GM12875 (cell line): ENCODE data around the gene UBXN11.

Source experiments
- H3K4me3 ChIP-seq: one replicate; pipeline ENCODE4 v1.5.1; 2011; ENCODE audit warnings: low read depth, low read length, control low read depth
- CTCF ChIP-seq: IDR thresholded peaks from 2 replicates; pipeline ENCODE4 v1.5.1; 2011; ENCODE audit warnings: low read depth, mild to moderate bottlenecking, control low read depth, inconsistent platforms, low read length, moderate library complexity, borderline replicate concordance; ENCODE audit not compliant: insufficient read depth

Gene UBXN11

DNA sequence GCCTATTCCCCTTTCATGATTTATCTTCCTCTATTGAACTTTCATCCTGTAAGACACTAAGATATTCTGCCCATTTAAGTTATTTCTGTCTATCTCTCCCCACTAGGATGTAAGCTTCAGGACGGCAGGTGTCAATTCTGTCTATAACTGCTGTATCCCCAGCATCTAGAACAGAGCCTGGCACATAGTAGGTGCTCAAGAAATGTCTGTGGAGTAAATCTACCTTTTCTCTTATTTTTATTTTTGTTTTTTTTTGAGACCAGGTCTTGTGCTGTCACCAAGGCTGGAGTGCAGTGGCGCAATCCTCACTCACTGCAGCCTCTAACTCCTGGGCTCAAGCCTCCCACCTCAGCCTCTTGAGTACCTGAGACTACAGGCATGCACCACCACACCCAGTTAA is 16.9 kb upstream of the UBXN11 start:
- H3K4me3 ChIP-seq = no peak overlapping the region
- TF ChIP-seq CTCF = no peak

DNA sequence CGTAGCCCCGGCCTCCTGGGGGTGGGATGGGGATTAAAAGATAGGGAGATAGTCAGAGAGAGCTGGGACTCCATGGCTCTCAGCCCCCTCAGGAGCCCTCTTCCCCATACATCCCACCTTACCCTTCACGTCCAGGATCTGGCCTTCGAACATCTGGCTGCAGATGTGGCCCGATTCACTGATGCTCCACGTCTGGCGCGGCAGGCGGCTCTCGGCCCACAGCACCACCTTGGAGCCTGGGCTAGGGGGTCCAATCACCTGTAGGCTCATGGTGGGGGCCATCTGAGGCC is 15.6 kb upstream of the UBXN11 start:
- TF ChIP-seq CTCF = no peak
- no peak overlapping the region for H3K4me3 ChIP-seq

- no peak overlapping the region for H3K4me3 ChIP-seq
Observed at GRCh38 chr1:26321315-26322041, 15.0 kb upstream of the UBXN11 start.

GRCh38 chr1:26320896-26321295 is 14.5 kb upstream of the UBXN11 start:
- TF ChIP-seq CTCF = no peak
- H3K4me3 ChIP-seq = no peak overlapping the region

More at GRCh38 chr1:26321315-26322041, 15.0 kb upstream of the UBXN11 start:
- peak; percentile 89 for TF ChIP-seq CTCF

DNA sequence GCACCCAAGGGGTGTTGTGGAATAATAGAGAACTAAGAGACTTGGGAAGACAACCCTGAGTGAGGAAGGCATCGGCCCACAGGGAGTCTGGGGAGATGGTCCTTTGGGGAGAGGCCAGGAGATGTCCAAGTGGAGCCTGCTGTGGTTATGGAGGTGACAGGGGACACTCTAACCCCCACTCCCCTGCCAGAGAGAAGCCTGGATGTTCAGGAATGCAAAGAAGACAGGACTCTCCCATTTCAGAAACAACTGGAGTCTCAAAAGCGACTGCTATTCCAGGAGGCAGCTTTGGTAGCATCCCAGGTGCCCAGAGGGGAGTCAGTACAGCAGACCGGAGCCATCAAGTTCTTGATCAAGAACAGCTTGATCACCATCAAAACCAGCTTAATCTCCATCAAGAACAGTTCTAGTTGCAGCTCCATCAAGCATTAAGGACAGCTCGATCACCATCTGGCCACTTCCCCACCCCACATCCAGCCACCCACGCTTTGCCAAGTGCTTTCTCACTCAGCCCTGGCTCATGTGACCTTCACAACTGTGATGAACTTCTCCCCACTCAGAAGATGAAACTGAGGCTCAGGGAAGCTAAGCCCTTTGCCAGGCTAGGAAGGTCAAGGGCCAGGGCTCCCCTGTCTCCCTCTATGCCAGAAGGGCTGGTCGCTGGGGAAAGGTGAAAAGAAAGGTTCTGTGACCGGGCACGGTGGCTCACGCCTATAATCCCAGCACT is 12.1 kb upstream of the UBXN11 start:
- peak overlapping the region; percentile 69 for H3K4me3 ChIP-seq
- TF ChIP-seq CTCF = no peak

DNA sequence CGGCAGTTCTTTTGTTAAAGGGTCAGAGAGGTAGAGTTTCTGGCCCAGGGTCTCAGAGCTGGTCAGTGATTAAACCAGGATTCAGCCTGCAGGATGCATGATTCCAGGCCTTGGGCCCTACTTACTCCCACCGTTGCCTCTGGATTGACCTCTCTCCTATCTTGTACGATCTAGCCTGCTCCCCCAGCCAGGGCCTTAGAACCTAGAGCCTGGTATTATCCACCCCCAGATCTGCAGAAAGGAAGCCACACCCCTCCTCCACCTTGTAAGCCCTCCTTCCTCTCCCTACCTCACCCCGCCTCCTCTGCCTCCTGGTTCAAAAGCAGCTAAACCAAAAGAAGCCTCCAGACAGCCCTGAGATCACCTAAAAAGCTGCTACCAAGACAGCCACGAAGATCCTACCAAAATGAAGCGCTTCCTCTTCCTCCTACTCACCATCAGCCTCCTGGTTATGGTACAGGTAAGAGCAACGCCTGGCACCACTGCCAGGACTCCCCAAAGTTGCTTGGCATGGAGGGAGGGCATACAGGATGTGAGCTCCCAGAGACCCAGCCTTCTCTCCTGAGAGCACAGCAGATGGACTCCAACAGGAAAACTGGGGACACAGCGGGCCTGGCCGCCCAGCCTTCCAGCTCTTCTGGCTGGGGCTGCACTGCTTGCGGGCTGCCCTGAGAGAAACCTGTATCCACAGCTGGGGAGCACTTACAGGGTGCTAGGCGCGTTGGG is 11.3 kb upstream of the UBXN11 start, which contains the start of gene CD52:
CD52 (plus strand) TSS at position 347 of the 726 bp plus-strand sequence; CDS start at position 407, 60 bp downstream.
- peak within 1 kb of the TSS; percentile 69 for H3K4me3 ChIP-seq
- TF ChIP-seq CTCF = no peak
